Measurements from ENCODE around the gene ASAP3. TPM values are rescaled to one million over a fixed set of nuclear protein-coding genes. Genes with fewer than 3 reads are reported as not detected.

ASAP3 gene
- total and polyA plus RNA-seq, 9 of the 15 experiments (the other 6 are each of a cell fraction or from before 2014, with no cell fraction given) = 1.7 to 31.2 (median 17.4) TPM

GRCh38 chr1:23422941-23423340, 61.0 kb downstream of the ASAP3 start (continued):
- no peak for TF ChIP-seq ZNF511 (CRISPR knock-in tag; IDR thresholded peaks at IDR 0.05)

GRCh38 chr1:23422241-23422877, 61.6 kb downstream of the ASAP3 start:
- intact Hi-C loops (cut with micrococcal nuclease) = loop anchor here (10.0 kb wide), 1 partner anchor 112 kb away; the partner anchor contains the start of gene E2F2
- TF ChIP-seq PURB (CRISPR knock-in tag; IDR thresholded peaks at IDR 0.05; ENCODE audit: low read depth) (no peak), ZNF668 (CRISPR knock-in tag; IDR thresholded peaks at IDR 0.05) (0 out of 2 replicates have a peak, but pooled peaks have one; percentile 14), ZFX (CRISPR knock-in tag; IDR thresholded peaks at IDR 0.05) (peak; percentile 74), SMAD4 (CRISPR knock-in tag; conservative IDR thresholded peaks at IDR 0.05) (peak; percentile 28), CBX5 (IDR thresholded peaks at IDR 0.05; ENCODE audit: borderline replicate concordance, low read depth) (0 out of 2 replicates have a peak, but pooled peaks have one; percentile 25), ETS2 (tag; IDR thresholded peaks at IDR 0.05; ENCODE audit: borderline replicate concordance, poor library complexity, severe bottlenecking) (no peak), ZBTB11 (CRISPR knock-in tag; IDR thresholded peaks at IDR 0.05) (0 out of 6 replicates have a peak, but pooled peaks of 1 of the 3 experiments have one; percentile 51), ZBED1 (IDR thresholded peaks at IDR 0.05) (no peak), ZZZ3 (IDR thresholded peaks at IDR 0.05) (no peak), PHB2 (IDR thresholded peaks at IDR 0.05; ENCODE audit: low read depth) (no peak), JUND (IDR thresholded peaks at IDR 0.05; ENCODE audit: borderline replicate concordance, low read depth, low read length) (0 out of 2 replicates have a peak, but pooled peaks have one; percentile 1), JUND (tag; IDR thresholded peaks at IDR 0.05; ENCODE audit: borderline replicate concordance, low read depth, low read length) (peak; percentile 56; the same call in 2 of the 3 replicates), GABPB1 (CRISPR knock-in tag; IDR thresholded peaks at IDR 0.05) (peak; percentile 72; the same call in 1 of the 2 replicates), MAZ (CRISPR knock-in tag; conservative IDR thresholded peaks at IDR 0.05 in 1 of 2, IDR thresholded peaks at IDR 0.05 in 1 of 2) (no peak; a peak in 2 of 4 replicates)

More at GRCh38 chr1:23422241-23422877, 61.6 kb downstream of the ASAP3 start:
- ATAC-seq = peak; percentile 85
- Histone ChIP-seq H3K79me2 (ENCODE audit: control insufficient read depth, insufficient read depth, low read length) (no peaks in the 10 kb centered on the region), H3K9me3 (replicated peaks; ENCODE audit: control insufficient read depth, insufficient read depth, low read depth, low read length) (no peaks in the 10 kb centered on the region), H3K27me3 (ENCODE audit: control insufficient read depth in 2 of 2, insufficient read depth in 2 of 2, low read length in 2 of 2) (no peaks in the 10 kb centered on the region), H4K20me1 (replicated peaks; ENCODE audit: control insufficient read depth, insufficient read depth, low read length) (no peaks in the 10 kb centered on the region), H3K4me1 (replicated peaks in 1 of 2; ENCODE audit: control insufficient read depth in 2 of 2, insufficient read depth in 2 of 2, low read length in 2 of 2) (peaks cover 23 to 32% of the 10 kb centered on the region in 2 experiments), H3K9me1 (ENCODE audit: control insufficient read depth, insufficient read depth, low read length) (peaks cover under 1% of the 10 kb centered on the region), H3K27ac (ENCODE audit: extremely low read depth, low read depth, low read length) (peak overlapping the region; percentile 60), H3K9ac (ENCODE audit: insufficient read depth in 1 of 2, low read depth in 2 of 2, low read length in 2 of 2) (peak overlapping the region; percentile 46 to 88), H3K4me3 (no peak overlapping the region), H3K4me2 (ENCODE audit: insufficient read depth, low read length) (peak overlapping the region; percentile 71), H2AFZ (ENCODE audit: low read depth, low read length) (peak overlapping the region; percentile 99), H3K36me3 (ENCODE audit: control insufficient read depth, insufficient read depth, low read length) (no peaks in the 10 kb centered on the region)
- peak; percentile 85 for FAIRE-seq
- peak; percentile 76 to 82 (median 77) for DNase-seq (ENCODE audit: extremely low read depth in 1 of 4, low spot score in 3 of 4)
- BruUV-seq (replicated peaks) = no TSS peak
- ChIA-PET POLR2A (interaction anchor here (0.7 to 2.3 kb wide), 12 partner anchors 13 to 555 kb away, joined by 3 to 12 read pairs (median 4); partner anchors contain the start of gene HNRNPR), CTCF (ENCODE audit: low intra/inter-chr PET ratio) (interaction anchor here (0.6 kb wide), 1 partner anchor 63 kb away, joined by 3 read pairs; no protein-coding TSS in a partner anchor)
- WGBS (ENCODE audit: insufficient coverage, low coverage, missing lambda C conversion rate) = 16% methylated on average over 15 of the region's 15 CpGs
- in situ Hi-C loops (cut with MboI) = no loop called here
